COLO668 (cell line): ENCODE data around the gene SAXO1.
A peak's percentile ranks its signal among the peaks of the same experiment; 100 is the strongest.
"Not testable (repeated sequence)": the region's sequence is repeated elsewhere in the genome, so short reads cannot be mapped to it uniquely, and the experiment has no call there.

Experiments
- DNase-seq: peaks from one replicate; lab custom pipeline; 2025; ENCODE audit not compliant: unreplicated experiment; lab: John Stamatoyannopoulos, UW

The SAXO1 gene

DNA sequence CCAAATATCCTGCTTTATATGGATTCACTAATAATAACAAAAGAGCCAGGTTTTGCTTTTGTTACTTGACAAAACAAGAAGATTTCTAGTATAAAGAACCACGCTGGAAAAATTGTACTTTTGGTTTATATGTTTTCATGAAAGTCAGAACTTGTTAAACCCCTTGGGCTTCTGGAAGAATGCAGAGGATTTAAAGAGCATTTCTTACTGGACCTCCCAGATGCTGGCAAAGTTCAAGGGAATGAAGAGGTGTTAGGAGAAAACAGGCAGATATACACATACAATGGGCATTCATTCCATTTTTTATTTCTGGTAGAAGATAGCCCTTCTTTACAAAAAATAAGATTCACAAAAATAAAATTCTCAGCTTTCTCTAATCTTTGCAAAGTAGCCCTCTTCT, 61.1 kb downstream of the SAXO1 start:
- no peak for DNase-seq

DNA sequence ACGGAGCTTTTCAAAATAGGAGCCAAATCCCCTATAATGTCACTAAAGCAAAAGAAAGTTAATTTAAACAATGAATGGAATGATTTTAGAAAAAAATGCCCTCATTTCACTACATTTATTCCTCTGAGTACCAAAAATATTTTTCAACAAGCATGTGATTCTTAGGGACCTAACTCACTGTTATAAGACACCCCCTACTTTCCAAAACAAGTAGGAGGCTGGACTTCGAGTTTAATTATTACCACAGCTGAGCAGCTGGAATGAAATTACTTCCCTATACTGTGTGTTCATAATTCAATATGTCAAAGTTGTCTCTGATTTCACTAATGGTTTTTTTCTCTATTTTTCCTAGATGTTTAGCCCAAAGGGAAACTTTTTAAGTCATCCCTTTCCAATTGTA, 61.6 kb downstream of the SAXO1 start:
- DNase-seq = no peak

DNA sequence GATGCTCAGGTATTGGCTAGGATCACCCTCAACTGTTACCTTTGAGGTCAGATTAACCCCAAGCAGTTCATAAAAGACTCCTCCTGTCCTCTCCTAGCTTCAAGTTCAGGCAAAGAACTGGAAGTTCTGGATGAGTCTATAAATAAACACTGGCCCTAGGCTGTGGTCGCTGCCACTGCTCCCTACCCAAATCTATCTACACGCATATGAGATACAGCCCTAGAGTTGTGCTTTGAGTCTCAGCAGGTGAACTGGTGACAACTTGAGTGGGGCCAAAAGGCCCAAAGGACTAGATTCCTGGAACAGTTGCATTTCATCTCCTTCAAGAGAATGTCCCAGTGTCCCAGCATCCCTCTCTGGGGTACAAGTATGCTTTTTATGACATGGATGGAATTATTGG, 62.6 kb downstream of the SAXO1 start:
- DNase-seq = no peak

DNA sequence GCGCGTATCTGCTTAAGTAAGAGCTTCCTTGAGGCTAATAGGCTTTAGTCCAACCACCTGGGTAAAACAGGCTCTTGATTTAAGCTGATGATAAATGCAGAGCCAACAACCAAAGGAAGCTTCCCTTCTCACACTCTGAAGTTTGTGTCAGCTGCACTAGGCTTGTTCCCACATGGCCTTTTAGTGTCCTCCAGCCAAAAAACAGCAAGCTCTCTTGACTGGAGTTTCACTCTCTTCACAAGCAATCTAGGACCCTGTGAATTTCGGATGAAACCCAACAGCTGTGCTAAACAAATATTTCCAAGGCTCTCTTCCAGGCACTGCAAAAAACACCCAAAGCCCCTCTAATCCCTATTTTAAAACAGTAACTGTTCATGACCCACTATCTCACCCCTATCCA, 63.9 kb downstream of the SAXO1 start:
- DNase-seq = no peak

DNA sequence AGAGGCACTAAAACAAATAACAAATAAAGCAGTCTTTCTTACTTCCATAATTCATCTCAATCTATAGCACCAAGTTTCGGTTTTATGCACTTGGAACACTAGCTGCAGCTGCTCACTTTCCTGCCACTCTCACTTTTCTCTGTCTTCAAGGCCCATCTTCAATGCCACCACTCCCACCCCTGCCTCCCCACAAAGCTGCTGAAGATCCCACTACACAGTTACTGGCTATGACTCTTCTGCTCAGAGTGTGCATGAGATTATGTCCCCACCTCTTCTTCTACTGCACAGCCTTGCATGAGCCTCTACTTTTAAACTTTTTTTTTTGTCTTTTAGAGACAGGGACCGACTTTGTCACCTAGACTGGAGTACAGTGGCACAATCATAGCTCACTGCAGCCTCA, 77.4 kb downstream of the SAXO1 start:
- no peak for DNase-seq

DNA sequence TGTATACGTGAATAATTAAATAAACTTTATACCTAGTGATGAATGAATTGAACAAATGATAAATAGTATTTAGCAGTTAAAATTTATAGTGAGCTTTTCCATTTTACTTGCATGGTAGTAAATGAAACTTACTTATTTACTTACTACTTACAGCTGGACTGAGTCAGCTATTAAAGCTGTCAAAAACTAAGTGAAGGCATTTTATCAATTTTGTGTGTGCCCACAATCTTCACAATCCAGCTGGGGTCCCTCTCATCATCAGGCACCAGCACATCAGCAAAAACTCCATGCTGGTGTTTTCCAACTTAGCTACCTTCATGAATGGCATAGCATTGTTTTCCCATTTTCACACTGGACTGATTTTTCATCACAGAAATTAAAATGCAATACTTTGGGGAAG, 81.1 kb downstream of the SAXO1 start:
- DNase-seq = no peak

DNA sequence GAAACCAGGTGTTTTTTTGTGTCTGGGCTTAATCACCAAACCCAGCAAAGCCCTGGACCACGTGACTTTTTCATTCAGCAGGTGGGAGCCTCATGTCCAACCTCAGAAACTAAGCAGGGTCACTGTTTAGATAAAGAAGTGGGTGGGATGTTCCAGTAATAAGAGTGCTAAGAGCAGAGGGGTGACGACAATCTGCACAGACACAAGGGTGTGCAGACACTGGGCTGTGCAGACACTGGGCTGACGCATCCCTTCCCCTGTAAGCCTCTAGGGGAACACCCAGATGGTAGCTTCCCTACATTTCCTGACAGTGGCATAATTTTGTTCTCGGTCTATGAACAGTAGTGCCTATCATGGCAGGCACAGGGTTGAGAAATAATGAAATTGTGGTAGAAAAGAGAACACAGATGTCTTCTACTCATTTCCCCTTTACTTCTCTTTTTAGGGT, 85.1 kb downstream of the SAXO1 start:
- DNase-seq = peak; percentile 78

DNA sequence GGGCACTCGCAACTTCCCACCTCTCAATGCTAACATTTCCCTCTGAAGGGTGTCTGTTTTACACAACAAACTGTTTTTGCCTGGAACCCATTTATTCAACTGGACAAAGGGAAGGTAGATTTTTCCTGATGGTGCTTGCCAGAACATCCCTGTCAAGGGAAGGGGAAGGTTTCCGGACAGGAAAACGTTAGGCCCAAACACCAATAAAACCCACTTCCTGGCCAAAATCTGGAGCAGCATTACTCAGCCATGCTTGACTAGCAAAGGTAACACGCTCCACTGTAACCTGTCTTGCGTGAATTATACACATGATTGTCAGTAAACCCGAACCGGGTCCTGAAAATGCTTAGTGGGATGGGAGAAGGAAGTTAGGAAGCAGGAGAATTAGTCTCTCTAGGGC, 90.2 kb downstream of the SAXO1 start:
- DNase-seq = no peak

DNA sequence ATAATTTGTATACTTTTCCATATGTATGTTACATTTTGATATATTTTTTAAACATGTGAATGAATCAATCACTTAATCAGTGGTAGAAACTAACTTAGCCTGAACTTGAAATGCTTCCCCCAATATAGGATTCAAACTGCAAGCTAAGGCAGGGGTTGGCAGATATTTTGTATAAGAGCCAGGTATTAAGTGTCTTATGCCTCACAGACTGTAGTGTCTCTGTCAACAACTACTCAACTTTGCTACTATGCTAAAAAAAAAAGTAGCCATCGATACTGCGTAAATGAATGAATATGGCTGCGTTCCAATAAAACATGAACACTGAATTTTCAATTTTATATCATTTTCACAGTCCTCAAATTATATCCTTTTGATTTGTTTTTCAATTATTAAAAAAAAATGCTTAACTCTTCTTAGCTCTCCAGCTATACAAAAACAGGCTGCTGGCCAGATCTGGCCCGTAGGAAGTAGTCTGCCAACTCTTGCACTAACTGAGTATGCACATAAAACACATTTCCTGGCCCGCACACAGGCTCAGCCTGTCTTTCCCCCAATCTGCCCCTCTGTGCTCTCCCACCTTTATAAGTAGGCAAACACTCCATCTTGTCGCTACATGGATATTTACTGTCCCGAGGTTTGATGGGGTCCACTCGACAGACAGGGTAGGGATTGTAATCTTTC, 91.8 kb downstream of the SAXO1 start:
- no peak for DNase-seq

DNA sequence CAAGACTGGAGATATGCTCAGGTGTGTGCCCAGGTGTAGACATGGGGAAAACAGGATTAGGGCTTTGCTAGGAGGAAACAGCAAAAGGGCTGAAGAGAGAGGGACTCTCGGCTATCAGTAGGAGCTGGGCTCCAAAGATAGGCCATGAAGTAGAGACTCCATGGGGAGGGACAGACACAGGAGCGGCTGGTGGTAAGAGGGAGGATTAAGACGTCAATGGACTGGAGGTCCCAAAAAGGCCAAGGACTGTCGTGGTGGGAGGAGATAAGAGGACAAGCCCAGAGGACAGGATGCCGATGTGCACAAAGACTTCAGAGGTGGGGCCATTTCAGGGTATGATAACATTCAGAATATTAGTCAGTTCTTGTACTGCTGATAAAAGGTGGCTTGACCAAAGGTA, 93.1 kb downstream of the SAXO1 start:
- DNase-seq = no peak

DNA sequence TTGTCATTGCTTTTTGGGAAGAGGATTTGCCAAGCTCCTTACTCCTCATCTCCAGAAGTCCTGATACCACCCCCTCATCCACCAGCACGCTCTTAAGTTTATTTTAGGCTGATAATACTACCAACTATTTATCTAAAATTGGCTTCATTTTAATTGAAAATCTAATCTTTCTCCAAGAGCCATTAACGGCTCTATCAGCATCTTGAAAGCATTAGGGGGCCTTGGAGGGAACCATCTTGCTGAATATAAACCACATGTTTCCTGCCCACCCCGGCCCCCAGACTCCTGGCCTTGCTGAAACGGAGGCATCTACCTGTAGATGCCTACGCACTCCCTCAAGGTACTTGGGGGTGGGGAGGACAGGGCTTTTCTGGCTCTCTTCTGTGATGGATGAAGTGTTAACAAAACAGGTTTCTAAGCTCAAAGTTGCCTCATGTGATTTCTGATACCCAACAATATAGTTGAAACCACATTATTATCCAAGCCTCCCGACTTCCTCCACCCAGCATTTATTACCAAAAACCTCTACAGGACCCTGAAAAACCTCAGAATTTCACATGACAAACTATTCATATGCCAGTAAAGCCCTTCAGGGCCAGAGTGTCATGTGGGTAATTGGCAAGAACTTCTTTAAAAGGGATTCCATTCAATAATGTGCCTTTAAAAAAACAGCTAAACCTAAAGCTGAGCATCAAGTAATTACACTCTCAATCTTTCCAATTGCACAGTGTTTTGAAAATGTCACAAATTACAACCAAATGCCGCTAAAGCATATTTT, 96.7 kb downstream of the SAXO1 start:
- no peak for DNase-seq

DNA sequence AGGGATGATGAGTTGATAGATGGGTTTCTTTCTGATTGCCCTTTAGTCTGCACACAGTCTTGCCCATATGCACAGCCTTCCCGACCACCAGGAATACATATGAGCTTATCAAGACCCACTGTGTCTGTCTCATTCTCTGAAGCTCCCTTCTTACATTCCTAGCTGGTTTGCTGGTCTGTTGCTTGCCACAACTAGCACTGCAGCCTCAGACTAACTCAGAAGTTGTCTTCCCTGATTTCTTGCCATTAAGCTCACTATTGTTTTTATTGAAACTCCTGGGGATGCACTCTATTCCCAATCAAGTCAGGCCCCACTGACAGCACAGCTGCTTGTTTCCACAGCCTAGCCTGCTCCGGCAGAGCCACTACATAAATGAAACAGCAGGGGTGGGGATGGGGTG, 97.5 kb downstream of the SAXO1 start:
- DNase-seq = no peak

DNA sequence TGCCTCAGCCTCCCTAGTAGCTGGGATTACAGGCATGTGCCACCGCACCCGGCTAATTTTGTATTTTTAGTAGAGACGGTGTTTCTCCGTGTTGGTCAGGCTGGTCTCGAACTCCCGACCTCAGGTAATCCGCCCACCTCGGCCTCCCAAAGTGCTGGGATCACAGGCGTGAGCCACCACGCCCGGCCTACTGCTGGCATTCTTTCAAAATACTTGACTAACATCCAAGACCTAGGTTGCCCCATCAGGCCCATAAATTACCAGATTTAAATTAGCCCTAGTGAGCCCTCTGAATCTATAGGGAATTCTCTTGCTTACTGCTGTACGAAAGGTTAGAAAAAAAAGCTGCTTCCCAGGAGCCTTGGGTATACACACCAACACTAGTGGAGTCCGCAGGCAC, 102.4 kb downstream of the SAXO1 start:
- DNase-seq = not testable (repeated sequence)

DNA sequence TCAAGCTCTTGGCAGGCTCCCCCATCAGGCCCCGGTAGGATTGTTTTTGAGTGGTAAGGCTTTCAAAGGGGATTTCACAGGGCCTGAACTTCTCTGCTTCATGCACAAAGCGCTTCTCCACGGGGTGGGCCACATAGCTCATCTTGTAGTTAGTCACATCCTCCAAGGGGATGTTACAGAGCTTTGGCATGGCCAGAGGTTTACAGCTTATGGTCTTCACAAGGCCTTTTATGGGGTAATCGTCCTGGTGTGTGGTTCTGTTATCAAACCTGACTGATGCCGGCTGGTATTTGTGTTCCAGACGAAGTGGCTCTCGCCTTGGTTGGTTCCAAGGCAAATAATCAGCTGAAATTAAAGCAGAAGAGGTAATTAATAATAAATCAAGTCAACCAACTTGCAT, 104.3 kb downstream of the SAXO1 start:
- no peak for DNase-seq

DNA sequence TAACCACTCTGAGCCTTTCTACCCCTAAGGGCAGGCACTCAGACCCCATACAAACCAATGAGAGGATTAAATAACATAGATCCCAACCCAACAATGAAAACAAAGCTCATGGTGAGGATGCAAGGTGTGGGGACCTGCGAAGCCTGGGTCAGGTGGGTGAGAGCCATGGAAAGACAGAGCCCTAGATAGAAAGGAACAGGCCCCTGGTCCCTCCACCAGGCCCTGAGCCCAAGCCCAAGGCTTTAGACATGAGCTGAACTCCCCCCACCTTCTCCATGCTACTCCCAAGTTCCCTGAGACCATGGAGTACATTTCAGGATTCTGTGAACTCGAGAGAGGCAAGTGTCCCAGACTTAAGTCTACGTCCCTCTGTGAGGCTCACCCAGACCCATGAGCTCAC, 106.5 kb downstream of the SAXO1 start:
- DNase-seq = no peak

DNA sequence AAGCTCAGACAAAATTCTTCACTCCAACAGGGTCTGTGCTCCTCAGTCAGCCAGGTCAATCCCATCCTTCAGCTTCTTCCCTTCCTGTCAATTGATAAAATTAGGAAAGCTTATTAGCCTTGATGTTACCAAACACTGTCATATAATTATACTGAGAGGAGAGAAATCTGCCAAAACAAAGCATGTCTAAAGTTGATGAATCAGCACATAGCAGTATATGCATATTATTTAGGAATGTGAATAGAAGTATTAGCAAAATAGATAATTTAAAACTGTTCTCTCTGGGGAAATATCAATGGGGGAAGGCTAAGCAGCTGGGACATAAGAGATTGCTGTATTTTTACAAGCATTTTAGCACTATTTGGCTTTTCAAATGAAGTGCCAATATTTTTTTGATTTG, 107.1 kb downstream of the SAXO1 start:
- DNase-seq = no peak

DNA sequence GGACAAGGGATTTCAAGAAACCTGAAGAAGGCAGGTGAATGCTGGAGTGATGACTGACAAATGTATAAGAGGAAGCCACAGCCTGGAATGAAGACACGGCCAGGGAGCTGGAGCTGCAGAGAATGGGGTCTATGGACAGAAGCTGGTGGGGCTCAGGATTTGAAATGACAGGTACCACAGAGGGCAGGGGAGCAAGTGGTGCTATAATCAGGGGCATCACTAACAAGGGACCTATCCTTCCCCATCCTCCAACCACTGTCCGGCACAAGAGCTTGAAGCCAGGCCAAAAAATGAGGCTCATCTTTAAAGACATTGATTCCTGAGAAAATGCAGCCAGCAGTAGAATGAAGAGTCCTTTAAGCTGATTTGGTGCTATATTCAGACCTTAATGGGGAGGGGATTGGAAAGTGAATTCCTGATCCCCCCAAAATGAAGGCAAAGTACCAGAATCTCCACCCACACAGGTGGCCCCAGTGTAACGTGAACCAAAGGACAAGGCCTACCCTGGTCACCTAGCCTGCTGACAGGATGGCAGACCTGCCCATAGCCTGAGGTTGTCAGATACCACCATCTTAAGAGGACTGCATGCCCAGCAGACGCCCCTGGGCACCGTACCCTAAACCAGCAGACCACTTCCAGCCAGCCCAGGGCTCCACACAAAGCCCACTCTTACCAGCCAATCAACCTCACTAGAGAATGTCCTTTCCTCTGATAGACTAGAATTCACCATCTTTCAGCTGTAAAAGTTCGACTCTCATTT, 109.2 kb downstream of the SAXO1 start:
- no peak for DNase-seq

DNA sequence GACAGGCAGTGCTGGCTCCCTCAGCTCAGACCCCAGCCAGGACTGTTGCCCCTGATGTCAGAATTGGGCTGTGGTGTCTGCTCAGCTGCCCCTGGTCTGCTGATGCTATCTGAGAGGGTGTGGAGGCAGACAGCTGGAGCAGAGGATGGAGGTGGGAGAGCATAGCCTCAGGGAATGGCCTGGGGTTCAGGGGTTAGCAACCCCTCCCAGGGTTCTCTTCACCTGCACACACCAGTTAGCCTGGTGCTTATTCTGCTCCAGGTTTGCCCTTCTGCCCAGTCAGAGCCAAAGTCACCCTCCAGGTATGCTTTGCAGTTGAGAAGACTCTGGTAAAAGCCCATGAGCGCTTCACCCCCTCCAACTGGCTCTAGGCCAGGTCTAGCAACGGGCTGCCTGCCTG, 109.8 kb downstream of the SAXO1 start:
- no peak for DNase-seq

DNA sequence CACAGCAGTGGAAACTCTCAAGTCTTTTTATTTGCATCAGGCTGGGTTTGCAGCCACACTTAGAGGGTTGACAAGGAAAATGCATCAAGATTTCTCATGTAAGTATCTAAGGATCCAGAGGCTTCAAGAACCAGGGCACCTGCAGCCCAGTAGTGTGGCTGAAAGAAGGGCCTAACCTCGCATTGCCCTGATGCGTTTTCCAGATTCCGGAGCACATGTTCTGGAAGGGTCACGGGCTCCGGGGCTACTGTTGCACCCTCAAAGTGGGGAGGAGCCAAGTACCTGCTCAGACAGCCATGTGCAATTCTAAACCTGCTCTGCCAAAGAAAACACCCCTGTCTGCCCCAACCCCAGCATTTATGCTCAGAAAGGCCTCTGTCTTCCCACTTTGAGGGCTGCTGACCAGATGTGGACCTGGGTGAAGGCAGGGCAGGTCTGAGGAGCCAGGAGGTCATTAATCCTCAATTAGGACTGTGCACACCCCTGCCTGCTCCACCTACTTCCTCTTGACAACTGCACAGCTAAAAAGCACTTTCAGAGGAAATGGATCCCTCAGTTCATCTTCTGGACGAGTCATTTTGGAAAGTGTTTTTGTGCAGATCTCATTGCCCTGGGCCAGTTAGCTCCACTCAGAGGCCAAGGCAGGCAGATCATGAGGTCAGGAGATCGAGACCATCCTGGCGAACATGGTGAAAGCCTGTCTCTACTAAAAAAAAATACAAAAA, 110.7 kb downstream of the SAXO1 start:
- DNase-seq = no peak

DNA sequence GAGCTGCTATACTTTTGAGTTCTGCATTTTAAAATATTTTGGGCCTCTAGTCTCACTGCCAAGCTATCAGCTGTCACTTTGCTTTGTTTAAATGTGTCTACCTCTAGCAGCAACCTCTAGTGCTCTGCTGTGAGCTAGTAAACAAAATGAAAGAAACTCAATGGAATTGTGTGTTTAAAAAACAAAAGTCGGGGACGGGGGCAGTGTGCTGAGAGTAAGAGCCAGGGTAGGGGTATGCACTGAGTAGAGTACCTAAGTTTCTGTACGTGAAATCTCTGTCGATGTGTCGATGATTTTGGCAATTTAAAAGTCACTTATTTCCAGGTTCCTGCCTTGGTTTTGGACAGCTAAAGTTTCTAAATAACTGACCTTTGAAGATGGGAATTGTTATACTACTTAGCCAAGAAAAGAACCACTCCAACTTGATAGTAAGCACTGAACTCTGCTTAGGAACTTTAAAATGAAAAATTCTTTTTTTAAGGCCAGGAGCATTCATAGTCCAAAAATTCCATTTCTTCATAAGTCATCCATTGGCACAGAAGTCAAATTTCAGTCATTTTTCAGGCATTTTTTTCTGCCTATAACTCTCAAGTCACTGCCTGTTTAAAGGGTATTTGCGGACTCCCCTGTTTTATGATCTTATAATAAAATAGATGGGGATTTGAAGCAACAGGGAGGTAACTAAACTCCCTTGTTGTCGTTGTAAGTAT, 111.5 kb downstream of the SAXO1 start:
- no peak for DNase-seq
